Stimulated activated CD4-positive, alpha-beta T cell treated with anti-CD3 and anti-CD28 coated beads, Interleukin-4, amount 100 ng/mL, for 24 hours (primary cell): ENCODE results near the gene APLP2.
"Not testable (repeated sequence)": the region's sequence is repeated elsewhere in the genome, so short reads cannot be mapped to it uniquely, and the experiment has no call there.

Source experiments
- DNase-seq: peaks from one replicate; pipeline ENCODE4 v3.0.0-alpha.2; 2020

Gene APLP2

GRCh38 chr11:130178441-130179339, 109.0 kb downstream of the APLP2 start:
- DNase-seq = no peak

DNA sequence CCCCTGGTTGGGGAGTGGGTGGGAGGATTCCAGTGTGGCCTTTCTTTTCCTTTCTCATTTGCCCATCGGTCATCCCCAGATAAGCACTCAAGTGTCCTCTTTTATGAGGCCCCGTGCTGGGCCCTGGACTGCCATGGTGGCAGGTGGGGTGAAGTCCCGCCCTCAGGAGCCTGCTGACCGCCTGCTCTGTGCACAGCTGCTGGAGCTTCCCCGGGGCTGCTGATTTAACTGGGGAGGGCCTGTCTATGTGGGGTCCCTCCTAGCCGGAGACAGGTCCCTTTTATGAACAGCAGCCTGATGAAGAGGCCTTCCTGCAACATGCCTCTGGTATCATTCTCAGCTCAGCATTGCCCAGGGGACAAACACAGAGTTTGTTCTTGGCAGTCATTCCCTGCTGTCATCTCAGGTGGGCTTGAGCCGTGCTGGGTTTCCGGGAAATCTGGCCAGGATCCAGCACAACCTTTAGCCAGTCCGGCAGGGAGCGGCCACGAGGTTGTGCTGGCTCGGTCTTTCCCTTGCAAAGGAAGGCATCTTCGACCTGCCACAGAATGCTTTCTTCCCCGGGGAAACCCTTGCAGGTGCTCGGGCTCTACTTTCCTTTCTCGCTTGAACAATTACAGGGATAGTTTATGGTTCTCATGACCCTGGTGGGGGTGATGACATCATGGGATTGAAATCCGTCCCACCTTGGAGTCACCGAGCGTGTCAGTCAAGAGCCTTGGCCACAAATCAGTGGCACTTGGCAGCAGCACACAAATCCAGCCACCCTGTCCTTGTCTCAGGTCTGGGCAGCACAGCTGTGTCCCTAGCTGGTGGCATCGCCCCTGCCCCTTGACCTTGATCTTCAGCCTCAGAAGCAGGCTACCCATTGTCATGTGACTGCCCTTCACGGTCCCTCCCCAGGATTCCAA, 110.0 kb downstream of the APLP2 start:
- DNase-seq = no peak

- no peak for DNase-seq
Observed at GRCh38 chr11:130180491-130180890, 110.8 kb downstream of the APLP2 start.

- DNase-seq = no peak
Observed at GRCh38 chr11:130180896-130181294, 111.2 kb downstream of the APLP2 start.

GRCh38 chr11:130181295-130182272, 111.9 kb downstream of the APLP2 start:
- DNase-seq = no peak

- no peak for DNase-seq
Observed at GRCh38 chr11:130183878-130184610, 114.3 kb downstream of the APLP2 start.

DNA sequence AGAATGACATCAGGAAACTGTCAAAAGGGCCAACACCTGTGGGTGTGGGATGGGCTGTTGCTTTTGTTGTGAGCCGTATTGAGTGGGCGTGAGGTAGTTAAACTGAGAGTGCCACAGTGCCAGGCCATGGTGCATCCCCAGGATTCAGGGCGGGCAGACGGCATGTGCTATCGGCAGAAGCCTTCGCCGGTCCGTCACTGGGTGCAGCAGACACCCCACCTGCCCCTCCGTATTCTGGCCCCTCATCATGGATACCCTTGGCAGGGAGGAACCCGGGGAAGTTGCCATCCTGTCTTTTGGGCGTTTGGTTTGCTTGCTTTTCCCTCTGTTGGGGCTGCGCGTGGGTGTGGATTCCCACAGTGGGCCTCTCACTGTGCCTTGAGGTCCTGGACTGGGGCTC, 117.4 kb downstream of the APLP2 start:
- no peak for DNase-seq

DNA sequence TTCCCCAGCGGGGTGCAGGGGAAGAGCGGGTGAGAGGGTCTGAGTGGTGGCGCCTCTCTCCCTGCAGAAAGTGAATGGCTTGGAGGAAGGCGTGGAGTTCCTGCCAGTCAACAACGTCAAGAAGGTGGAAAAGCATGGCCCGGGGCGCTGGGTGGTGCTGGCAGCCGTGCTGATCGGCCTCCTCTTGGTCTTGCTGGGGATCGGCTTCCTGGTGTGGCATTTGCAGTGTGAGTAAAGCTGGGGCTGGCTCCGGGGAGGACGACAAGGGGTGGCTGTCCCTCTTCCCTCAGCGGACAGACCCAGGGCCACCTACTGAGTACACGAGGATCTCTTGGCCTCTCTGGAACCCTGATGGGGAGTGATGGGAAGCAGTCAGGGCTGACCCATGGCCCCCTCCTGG, 118.4 kb downstream of the APLP2 start:
- no peak for DNase-seq

GRCh38 chr11:130188585-130189347, 119.1 kb downstream of the APLP2 start:
- no peak for DNase-seq

- DNase-seq = no peak
Observed at GRCh38 chr11:130189492-130190210, 120.0 kb downstream of the APLP2 start.

DNA sequence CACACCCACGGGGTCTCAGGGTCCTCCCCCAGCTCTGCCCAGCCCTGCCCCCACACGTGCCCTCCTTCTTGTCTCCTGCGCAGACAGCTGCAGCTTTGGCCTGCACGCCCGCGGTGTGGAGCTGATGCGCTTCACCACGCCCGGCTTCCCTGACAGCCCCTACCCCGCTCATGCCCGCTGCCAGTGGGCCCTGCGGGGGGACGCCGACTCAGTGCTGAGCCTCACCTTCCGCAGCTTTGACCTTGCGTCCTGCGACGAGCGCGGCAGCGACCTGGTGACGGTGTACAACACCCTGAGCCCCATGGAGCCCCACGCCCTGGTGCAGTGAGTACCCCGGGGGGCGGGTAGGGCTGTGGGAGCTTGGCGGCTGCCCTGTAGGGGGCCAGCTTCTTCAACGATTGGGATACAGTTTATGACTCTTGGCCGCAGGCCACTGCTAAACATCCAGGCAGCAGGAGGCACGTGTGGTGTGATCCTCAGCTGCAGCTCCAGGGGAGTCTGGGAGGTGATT, 120.7 kb downstream of the APLP2 start:
- DNase-seq = no peak

- DNase-seq = no peak
Observed at GRCh38 chr11:130191896-130192295, 122.2 kb downstream of the APLP2 start.

- DNase-seq = no peak
Observed at GRCh38 chr11:130192845-130193267, 123.2 kb downstream of the APLP2 start.

- DNase-seq = not testable (repeated sequence)
Observed at GRCh38 chr11:130193551-130193950, 123.9 kb downstream of the APLP2 start.
